A549 treated with Mapracorat at 1 μM for 4 hours (cell line): ENCODE results near the gene CCZ1. TPM values are rescaled to one million over a fixed set of nuclear protein-coding genes. Genes with fewer than 3 reads are reported as not detected.

ENCODE experiments used
- total RNA-seq: library from RNA; stranded (reverse); fragments of 200-300 nt; extraction: Qiagen RNA extraction; gene quantifications from 5 replicates; pipeline ENCODE4 v1.2.3, GENCODE V29; 2022

CCZ1 gene
- 74.4 to 88.0 TPM (median 80.9 TPM) in 5 replicates for total RNA-seq

DNA sequence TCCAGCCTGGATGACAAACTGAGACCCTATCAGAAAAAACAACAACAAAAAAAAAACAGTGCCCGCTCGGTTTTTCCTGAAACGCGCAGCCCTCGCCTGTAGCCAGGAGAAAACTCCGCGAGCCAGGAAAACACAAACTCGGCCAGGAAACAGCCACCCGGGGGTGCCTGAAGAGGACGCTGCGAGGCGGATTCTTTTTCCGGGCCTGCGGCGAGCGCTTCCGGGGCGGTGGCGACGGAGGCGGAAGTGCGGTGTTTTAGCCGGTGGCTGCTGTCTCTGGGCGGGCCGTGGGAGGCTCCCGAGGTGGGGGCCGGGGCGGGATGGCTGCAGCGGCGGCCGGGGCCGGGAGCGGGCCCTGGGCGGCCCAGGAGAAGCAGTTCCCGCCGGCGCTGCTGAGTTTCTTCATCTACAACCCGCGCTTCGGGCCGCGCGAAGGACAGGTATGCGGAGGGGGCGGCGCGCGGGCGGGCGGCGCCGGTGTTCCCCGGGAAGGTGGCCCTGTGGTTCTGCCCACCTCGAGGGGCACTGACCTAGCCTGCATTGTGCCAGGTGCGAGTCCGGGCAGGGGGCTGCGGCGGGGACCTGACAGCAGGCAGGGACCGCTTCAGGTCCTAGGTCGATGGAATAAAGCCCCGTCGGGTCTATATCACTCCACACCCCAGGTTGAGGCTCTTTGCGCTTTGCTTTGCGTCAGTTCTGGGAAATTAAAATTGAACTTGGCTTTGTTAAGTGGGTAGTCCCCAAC lies at the start of gene CCZ1:
CCZ1 (plus strand) TSS at position 254 of the 745 bp plus-strand sequence; CDS start at position 321, 67 bp downstream.

DNA sequence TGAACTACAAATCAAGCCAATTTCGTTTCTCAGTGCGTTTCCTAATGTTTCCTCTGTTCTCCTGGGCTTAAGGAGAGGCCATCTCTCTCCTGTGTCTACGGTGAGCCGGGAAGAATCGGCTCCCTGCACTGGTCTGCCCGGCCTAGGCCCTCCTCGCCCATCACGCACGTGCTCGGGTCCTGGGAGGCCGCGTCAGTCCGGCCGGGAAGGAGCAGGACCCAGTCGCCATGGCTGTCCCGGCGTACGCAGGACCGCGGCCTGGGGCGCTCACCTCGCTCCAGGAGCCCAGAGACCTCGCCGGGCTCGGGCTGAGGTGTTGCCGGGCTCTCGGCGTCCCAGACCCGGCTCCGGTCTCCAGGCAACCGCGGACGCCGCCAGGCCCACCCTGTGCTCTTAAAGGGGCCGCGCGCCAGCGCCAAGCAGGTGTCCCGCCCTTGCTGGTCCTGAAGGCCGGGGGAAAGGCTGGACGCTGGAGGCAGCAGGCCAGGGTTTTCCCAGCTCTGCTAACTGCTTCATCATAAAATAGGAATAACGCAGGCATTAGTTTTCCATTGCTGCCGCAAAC lies 71.9 kb downstream of the CCZ1 start, which contains the start of gene RSPH10B:
RSPH10B (minus strand) TSS at position 343 of the 565 bp plus-strand sequence. CDS start 3,573 bp downstream, outside the sequence.

Other genes starting within 250 kb of the CCZ1 start
- 20.6 to 25.8 TPM (median 24.1 TPM) in 5 replicates for gene RNF216, start 117.1 kb upstream of the CCZ1 start, total RNA-seq
- gene OCM, start 17.9 kb upstream of the CCZ1 start, total RNA-seq, result not detected in 5 replicates
- 0.08 to 0.11 TPM (median 0.09 TPM) in 4 of 5 replicates, not detected in the other for gene RSPH10B, start 72.0 kb downstream of the CCZ1 start, total RNA-seq
- gene PMS2, start 110.3 kb downstream of the CCZ1 start, total RNA-seq, result 10.2 to 12.7 TPM (median 12.3 TPM) in 5 replicates
- gene AIMP2, start 110.5 kb downstream of the CCZ1 start, total RNA-seq, result 87.3 to 95.0 TPM (median 92.1 TPM) in 5 replicates
- 0.28 to 1.2 TPM (median 0.51 TPM) in 5 replicates for gene ANKRD61, start 132.6 kb downstream of the CCZ1 start, total RNA-seq
- 60.2 to 80.1 TPM (median 71.8 TPM) in 5 replicates for gene EIF2AK1, start 160.4 kb downstream of the CCZ1 start, total RNA-seq
- gene USP42, start 206.2 kb downstream of the CCZ1 start, total RNA-seq, result 6.7 to 8.3 TPM (median 7.6 TPM) in 5 replicates